ENCODE measurements around the gene GIPC2. TPM values are rescaled to one million over a fixed set of nuclear protein-coding genes. Genes with fewer than 3 reads are reported as not detected.

GIPC2 gene
- total RNA-seq, 4 donors from 2014 or later, result 4.2 to 5.9 (median 4.5) TPM

DNA sequence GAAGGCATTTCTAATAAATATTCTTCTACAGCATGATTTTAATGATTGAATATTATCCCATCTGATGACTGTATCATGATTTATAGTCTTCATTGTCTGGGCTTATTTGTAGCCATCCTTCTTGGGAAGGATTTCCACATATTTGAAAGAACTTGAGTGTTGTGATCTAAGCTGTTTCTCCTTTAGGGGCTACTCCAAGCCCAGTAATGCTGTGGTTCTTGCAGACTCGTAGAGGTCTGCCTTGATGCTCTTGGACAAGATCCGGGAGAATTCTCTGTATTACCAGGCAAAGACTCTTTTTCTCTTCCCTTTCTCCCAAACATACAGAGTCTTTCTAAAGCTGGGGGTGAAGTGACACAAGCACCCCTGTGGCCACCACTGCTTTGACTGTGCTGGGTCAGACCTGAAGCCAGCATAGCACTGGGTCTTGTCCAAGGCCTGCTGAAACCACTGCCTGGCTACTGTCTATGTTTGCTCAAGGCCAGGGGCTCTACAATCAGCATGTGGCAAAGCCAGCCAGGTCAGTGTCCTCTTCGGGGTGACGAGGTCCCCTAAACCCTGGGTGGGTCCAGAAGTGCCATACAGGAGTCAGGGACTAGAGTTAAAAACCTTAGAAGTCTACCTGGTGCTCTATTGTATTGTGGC, 107.4 kb downstream of the GIPC2 start:
- no peaks in the 10 kb centered on the region for H3K36me3 ChIP-seq
- H3K4me3 ChIP-seq, result no peak overlapping the region
- no peaks in the 10 kb centered on the region for H3K27me3 ChIP-seq
- 88% methylated on average over 4 of the region's 4 CpGs for WGBS
- no peaks in the 10 kb centered on the region for H3K9me3 ChIP-seq
- H3K4me1 ChIP-seq, result no peaks in the 10 kb centered on the region
- DNase-seq (ENCODE audit: low spot score in 2 of 2), result no peak
- no peak overlapping the region for H3K27ac ChIP-seq
- TF ChIP-seq EP300 (IDR thresholded peaks at IDR 0.05), result no peak
- no peak for TF ChIP-seq POLR2A (IDR thresholded peaks at IDR 0.05)
- no peak for TF ChIP-seq POLR2AphosphoS5 (IDR thresholded peaks at IDR 0.05)
- TF ChIP-seq, protein P1, sequence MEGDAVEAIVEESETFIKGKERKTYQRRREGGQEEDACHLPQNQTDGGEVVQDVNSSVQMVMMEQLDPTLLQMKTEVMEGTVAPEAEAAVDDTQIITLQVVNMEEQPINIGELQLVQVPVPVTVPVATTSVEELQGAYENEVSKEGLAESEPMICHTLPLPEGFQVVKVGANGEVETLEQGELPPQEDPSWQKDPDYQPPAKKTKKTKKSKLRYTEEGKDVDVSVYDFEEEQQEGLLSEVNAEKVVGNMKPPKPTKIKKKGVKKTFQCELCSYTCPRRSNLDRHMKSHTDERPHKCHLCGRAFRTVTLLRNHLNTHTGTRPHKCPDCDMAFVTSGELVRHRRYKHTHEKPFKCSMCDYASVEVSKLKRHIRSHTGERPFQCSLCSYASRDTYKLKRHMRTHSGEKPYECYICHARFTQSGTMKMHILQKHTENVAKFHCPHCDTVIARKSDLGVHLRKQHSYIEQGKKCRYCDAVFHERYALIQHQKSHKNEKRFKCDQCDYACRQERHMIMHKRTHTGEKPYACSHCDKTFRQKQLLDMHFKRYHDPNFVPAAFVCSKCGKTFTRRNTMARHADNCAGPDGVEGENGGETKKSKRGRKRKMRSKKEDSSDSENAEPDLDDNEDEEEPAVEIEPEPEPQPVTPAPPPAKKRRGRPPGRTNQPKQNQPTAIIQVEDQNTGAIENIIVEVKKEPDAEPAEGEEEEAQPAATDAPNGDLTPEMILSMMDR (IDR thresholded peaks at IDR 0.05), result no peak

DNA sequence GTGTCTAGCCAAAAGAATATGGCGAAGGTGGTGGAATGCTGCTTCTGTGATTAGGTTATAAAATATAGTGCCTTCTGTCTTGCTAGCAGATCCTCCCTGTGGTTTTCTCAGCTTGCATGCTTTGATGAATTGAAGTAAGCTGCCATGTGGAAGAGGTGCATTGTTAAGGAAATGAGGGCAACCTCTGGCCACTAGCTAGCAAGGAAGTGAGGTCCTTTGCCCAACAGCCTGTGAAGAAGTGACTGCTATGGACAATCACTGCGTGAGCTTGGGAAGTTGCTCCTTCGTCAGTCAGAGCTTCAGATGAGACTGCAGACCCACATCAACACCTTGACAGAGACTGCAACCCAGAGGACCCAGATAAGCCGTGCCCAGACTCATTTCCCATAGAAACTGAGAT, 109.4 kb downstream of the GIPC2 start:
- Histone ChIP-seq H3K27me3 (no peaks in the 10 kb centered on the region), H3K4me1 (no peaks in the 10 kb centered on the region), H3K36me3 (no peaks in the 10 kb centered on the region), H3K27ac (no peak overlapping the region), H3K4me3 (no peak overlapping the region), H3K9me3 (no peaks in the 10 kb centered on the region)
- TF ChIP-seq, protein P1 (IDR thresholded peaks at IDR 0.05), result no peak
- TF ChIP-seq POLR2AphosphoS5 (IDR thresholded peaks at IDR 0.05), result no peak
- TF ChIP-seq EP300 (IDR thresholded peaks at IDR 0.05), result no peak
- TF ChIP-seq POLR2A (IDR thresholded peaks at IDR 0.05), result no peak
- DNase-seq (ENCODE audit: low spot score in 2 of 2), result no peak
- WGBS, result 93% methylated on average over 4 of the region's 4 CpGs

DNA sequence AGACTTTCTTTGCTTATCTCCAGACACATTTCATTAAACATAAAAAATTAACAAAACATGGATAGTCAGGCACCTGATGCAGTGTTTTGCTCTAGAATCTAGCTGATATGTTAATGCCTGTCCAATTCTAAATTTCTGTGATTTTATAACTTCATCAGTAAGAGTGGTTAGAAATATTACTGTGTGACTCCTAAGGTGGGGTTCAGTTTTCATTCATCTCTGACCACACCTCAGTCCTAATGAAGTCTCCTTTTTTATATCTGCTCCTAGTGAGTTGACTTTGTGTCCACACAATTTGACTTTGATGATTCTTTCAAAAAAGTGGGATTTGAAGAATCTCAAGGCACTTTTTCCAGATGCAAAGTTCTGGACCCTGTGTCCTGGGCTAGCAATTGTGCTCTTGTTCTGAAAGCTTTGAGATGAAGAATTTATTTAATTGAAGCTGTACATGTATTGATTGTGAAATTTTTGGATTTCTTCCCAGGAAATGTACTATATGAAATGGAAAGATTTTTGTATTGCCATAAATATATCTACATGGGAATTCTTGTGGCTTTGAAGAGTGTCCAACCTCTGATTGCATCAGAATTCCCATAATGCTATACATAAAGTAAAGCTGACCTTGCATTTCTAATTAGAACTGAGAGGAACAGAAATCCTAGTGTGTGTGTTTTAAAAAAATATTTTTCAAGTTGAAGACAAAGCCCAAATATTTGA, 111.2 kb downstream of the GIPC2 start:
- TF ChIP-seq EP300 (IDR thresholded peaks at IDR 0.05) (no peak), POLR2A (IDR thresholded peaks at IDR 0.05) (no peak), POLR2AphosphoS5 (IDR thresholded peaks at IDR 0.05) (no peak)
- TF ChIP-seq, protein P1 (IDR thresholded peaks at IDR 0.05), result no peak
- Histone ChIP-seq H3K9me3 (no peaks in the 10 kb centered on the region), H3K4me1 (no peaks in the 10 kb centered on the region), H3K4me3 (no peak overlapping the region), H3K27me3 (no peaks in the 10 kb centered on the region), H3K36me3 (no peaks in the 10 kb centered on the region), H3K27ac (no peak overlapping the region)
- DNase-seq (ENCODE audit: low spot score in 2 of 2), result no peak

DNA sequence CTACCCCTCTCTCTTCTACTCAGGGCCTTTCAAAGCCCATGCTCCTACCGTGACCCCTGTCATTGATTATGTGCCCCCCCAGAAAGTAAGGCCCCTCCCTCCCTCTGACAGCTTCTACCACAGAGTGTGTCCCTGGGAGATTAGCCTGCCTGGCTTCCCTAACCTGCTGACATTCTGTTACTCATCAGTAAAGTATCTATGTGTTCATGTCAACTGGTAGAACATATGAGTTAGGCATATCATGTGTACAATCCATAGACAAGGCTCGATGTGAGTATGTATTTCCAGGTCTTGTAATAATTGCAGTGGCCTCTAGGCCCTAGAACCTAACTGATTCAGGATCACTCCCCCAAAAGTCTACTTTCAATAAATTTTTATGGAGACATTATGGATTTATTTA, 120.0 kb downstream of the GIPC2 start:
- no peaks in the 10 kb centered on the region for H3K36me3 ChIP-seq
- 70% methylated on average over 2 of the region's 2 CpGs for WGBS

DNA sequence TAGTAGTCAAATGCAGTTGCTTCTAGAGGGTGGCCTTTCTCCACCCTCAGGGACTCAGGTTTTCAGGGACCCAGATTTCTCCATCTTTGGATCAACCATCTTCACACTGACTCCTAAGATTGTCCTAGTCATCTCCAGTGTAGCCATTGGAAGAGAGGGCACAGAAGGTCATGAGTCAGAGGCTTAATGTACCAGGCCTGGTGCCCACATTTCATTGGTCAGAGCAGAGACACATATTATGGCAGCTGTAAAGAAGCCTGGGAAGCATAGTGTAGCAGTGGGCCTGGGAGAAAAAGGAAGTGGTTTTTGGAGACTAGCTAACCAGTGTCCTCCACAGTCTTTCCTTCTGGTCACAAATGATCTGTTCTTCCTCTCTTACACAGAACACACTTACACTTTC, 122.5 kb downstream of the GIPC2 start:
- H3K9me3 ChIP-seq, result no peaks in the 10 kb centered on the region
- H3K4me3 ChIP-seq, result no peak overlapping the region
- no peak for TF ChIP-seq POLR2AphosphoS5 (IDR thresholded peaks at IDR 0.05)
- TF ChIP-seq, protein P1 (IDR thresholded peaks at IDR 0.05), result no peak
- no peak for TF ChIP-seq EP300 (IDR thresholded peaks at IDR 0.05)
- TF ChIP-seq POLR2A (IDR thresholded peaks at IDR 0.05), result no peak
- H3K4me1 ChIP-seq, result no peaks in the 10 kb centered on the region
- H3K27ac ChIP-seq, result no peak overlapping the region
- DNase-seq (ENCODE audit: low spot score in 2 of 2), result no peak
- H3K27me3 ChIP-seq, result no peaks in the 10 kb centered on the region
- H3K36me3 ChIP-seq, result no peaks in the 10 kb centered on the region

More for the DNA sequence above, 120.0 kb downstream of the GIPC2 start:
- no peaks in the 10 kb centered on the region for H3K27me3 ChIP-seq
- H3K4me3 ChIP-seq, result no peak overlapping the region
- H3K4me1 ChIP-seq, result no peaks in the 10 kb centered on the region
- DNase-seq (ENCODE audit: low spot score in 2 of 2), result no peak
- H3K27ac ChIP-seq, result no peak overlapping the region
- TF ChIP-seq, protein P1 (IDR thresholded peaks at IDR 0.05), result no peak
- TF ChIP-seq EP300 (IDR thresholded peaks at IDR 0.05) (no peak), POLR2A (IDR thresholded peaks at IDR 0.05) (no peak), POLR2AphosphoS5 (IDR thresholded peaks at IDR 0.05) (no peak)
- H3K9me3 ChIP-seq, result no peaks in the 10 kb centered on the region

All from suprapubic skin (tissue), 4 donors.